IMR-90 (cell line): ENCODE data around the gene SPINT4. TPM values are rescaled to one million over a fixed set of nuclear protein-coding genes. Genes with fewer than 3 reads are reported as not detected.

Experiments used
- ATAC-seq: fragments of 200-7000 bp; cut with Tn5 transposase; 2 replicates; pipeline ENCODE4 v1.9.1; 2020; ENCODE audit warnings: low read depth, mild to moderate bottlenecking, moderate library complexity
- BruUV-seq: library from RNA; stranded (reverse); fragments of 400-500 nt; replicated peaks from 2 replicates; lab custom pipeline; 2021; lab: Mats Ljungman, UMichigan
- CTCF ChIA-PET: fragments of 300-600 bp; formaldehyde crosslinking; extraction: SDS; loops from one replicate; lab custom pipeline; 2021; ENCODE audit warnings: antibody characterized with exemption; lab: Yijun Ruan, JAX
- POLR2A ChIA-PET: fragments of 300-600 bp; sonication (Branson Sonifier 250); formaldehyde crosslinking; loops from one replicate; lab custom pipeline; 2022; ENCODE audit warnings: antibody characterized with exemption; ENCODE audit not compliant: unreplicated experiment; lab: Charles Lee
- DNase-seq: peaks from one replicate; pipeline ENCODE4 v3.0.0; 2013
- H2AFZ ChIP-seq: replicated peaks from 2 replicates; pipeline ENCODE3; 2013; ENCODE audit warnings: low read length, mild to moderate bottlenecking; ENCODE audit not compliant: poor library complexity
- H2AK5ac ChIP-seq: 2 replicates; pipeline ENCODE4 v1.6.1; 2013; ENCODE audit warnings: low read depth, low read length, inconsistent platforms
- H2AK9ac ChIP-seq: replicated peaks from 2 replicates; pipeline ENCODE3; 2013; ENCODE audit warnings: mild to moderate bottlenecking, low read depth, low read length, moderate library complexity; ENCODE audit not compliant: poor library complexity
- H2BK120ac ChIP-seq: 2 replicates; pipeline ENCODE4 v1.6.1; 2013; ENCODE audit warnings: low read depth, low read length, inconsistent platforms
- H2BK15ac ChIP-seq: 3 replicates; pipeline ENCODE4 v1.6.1; 2013; ENCODE audit warnings: low read depth, low read length, inconsistent platforms
- H2BK20ac ChIP-seq: 2 replicates; pipeline ENCODE4 v1.6.1; 2013; ENCODE audit warnings: low read depth, mild to moderate bottlenecking, inconsistent platforms, low read length, moderate library complexity
- H2BK5ac ChIP-seq: 2 replicates; pipeline ENCODE4 v1.6.1; 2013; ENCODE audit warnings: mild to moderate bottlenecking, low read depth, low read length, inconsistent platforms; ENCODE audit not compliant: poor library complexity, severe bottlenecking
- H3K14ac ChIP-seq: replicated peaks from 2 replicates; pipeline ENCODE4 v1.6.1; 2013; ENCODE audit warnings: low read depth, low read length, inconsistent platforms
- H3K18ac ChIP-seq: 2 replicates; pipeline ENCODE4 v1.6.1; 2013; ENCODE audit warnings: low read depth, low read length, control low read depth
- H3K23ac ChIP-seq: 2 replicates; pipeline ENCODE4 v1.6.1; 2013; ENCODE audit warnings: low read depth, low read length, inconsistent platforms
- H3K27ac ChIP-seq: 2 replicates; pipeline ENCODE4 v1.5.1; 2013; ENCODE audit warnings: mild to moderate bottlenecking, control low read depth, low read length; ENCODE audit not compliant: insufficient read depth
- H3K27me3 ChIP-seq: 2 replicates; pipeline ENCODE4 v1.6.1; 2013; ENCODE audit warnings: low read length; ENCODE audit not compliant: control insufficient read depth, insufficient read depth
- H3K36me3 ChIP-seq: 2 replicates; pipeline ENCODE4 v1.6.1; 2013; ENCODE audit warnings: low read length, mixed read lengths; ENCODE audit not compliant: control insufficient read depth, insufficient read depth
- H3K4ac ChIP-seq: 2 replicates; pipeline ENCODE4 v1.6.1; 2013; ENCODE audit warnings: low read depth, low read length, inconsistent platforms
- H3K4me1 ChIP-seq: 2 replicates; pipeline ENCODE4 v1.6.1; 2013; ENCODE audit warnings: low read length, mixed read lengths; ENCODE audit not compliant: control insufficient read depth, insufficient read depth
- H3K4me2 ChIP-seq: 2 replicates; pipeline ENCODE4 v1.6.1; 2013; ENCODE audit warnings: low read depth, mild to moderate bottlenecking, control low read depth, low read length, moderate library complexity
- H3K4me3 ChIP-seq: 2 replicates; pipeline ENCODE4 v1.5.1; 2013; ENCODE audit warnings: low read depth, mild to moderate bottlenecking, control low read depth, low read length, moderate library complexity; ENCODE audit not compliant: insufficient read depth
- H3K56ac ChIP-seq: 2 replicates; pipeline ENCODE4 v1.6.1; 2013; ENCODE audit warnings: low read length, inconsistent platforms; ENCODE audit not compliant: insufficient read depth; ENCODE audit errors: extremely low read depth
- H3K79me1 ChIP-seq, 2 experiments: 2 replicates each; pipeline ENCODE4 v1.6.1; 2013; ENCODE audit warnings: low read length in 2 of 2, inconsistent platforms in 1 of 2, low read depth in 1 of 2
- H3K9ac ChIP-seq: 2 replicates; pipeline ENCODE4 v1.6.1; 2013; ENCODE audit warnings: low read depth, low read length, control low read depth
- H3K9me1 ChIP-seq: 2 replicates; pipeline ENCODE4 v1.6.1; 2013; ENCODE audit warnings: low read length, inconsistent platforms; ENCODE audit not compliant: insufficient read depth
- H3K9me3 ChIP-seq: 2 replicates; pipeline ENCODE4 v1.6.1; 2013; ENCODE audit warnings: low read length; ENCODE audit not compliant: control insufficient read depth, insufficient read depth
- H4K20me1 ChIP-seq: 2 replicates; pipeline ENCODE4 v1.6.1; 2013; ENCODE audit warnings: low read length, inconsistent platforms; ENCODE audit not compliant: insufficient read depth
- H4K5ac ChIP-seq: 2 replicates; pipeline ENCODE4 v1.6.1; 2013; ENCODE audit warnings: mild to moderate bottlenecking, low read depth, low read length, control low read depth
- H4K8ac ChIP-seq, 2 experiments: 2 replicates each; pipeline ENCODE4 v1.6.1; 2013; ENCODE audit warnings: low read depth in 2 of 2, low read length in 2 of 2, control low read depth in 1 of 2, inconsistent platforms in 1 of 2
- H4K91ac ChIP-seq: 2 replicates; pipeline ENCODE4 v1.6.1; 2013; ENCODE audit warnings: low read depth, low read length, inconsistent platforms; ENCODE audit not compliant: insufficient read depth
- BHLHE40 ChIP-seq: fragments of 150-350 bp; IDR thresholded peaks from 2 replicates; pipeline ENCODE4 v1.6.1; 2016; ENCODE audit warnings: mild to moderate bottlenecking, low read depth, low read length
- CEBPB ChIP-seq: IDR thresholded peaks from 2 replicates; pipeline ENCODE4 v1.6.1; 2012; ENCODE audit warnings: low read depth, low read length, improper control_type of control experiment
- CHD1 ChIP-seq: IDR thresholded peaks from 2 replicates; pipeline ENCODE4 v1.6.1; 2012; ENCODE audit warnings: low read depth, low read length, improper control_type of control experiment
- CTCF ChIP-seq: conservative IDR thresholded peaks from 2 replicates; pipeline ENCODE4 v1.5.1; 2012; ENCODE audit warnings: mild to moderate bottlenecking, low read depth, low read length, improper control_type of control experiment
- ELK1 ChIP-seq: fragments of 150-350 bp; IDR thresholded peaks from 2 replicates; pipeline ENCODE4 v1.6.1; 2016; ENCODE audit warnings: low read depth, mild to moderate bottlenecking, low read length, moderate library complexity, borderline replicate concordance
- FOS ChIP-seq: fragments of 150-350 bp; IDR thresholded peaks from 2 replicates; pipeline ENCODE4 v1.6.1; 2016; ENCODE audit warnings: low read depth, low read length
- MAFK ChIP-seq: IDR thresholded peaks from 2 replicates; pipeline ENCODE4 v1.6.1; 2012; ENCODE audit warnings: low read depth, low read length, improper control_type of control experiment
- MAZ ChIP-seq: IDR thresholded peaks from 2 replicates; pipeline ENCODE4 v1.6.1; 2012; ENCODE audit warnings: low read depth, mild to moderate bottlenecking, low read length, improper control_type of control experiment, moderate library complexity, borderline replicate concordance
- MXI1 ChIP-seq: IDR thresholded peaks from 2 replicates; pipeline ENCODE4 v1.6.1; 2012; ENCODE audit warnings: low read depth, mild to moderate bottlenecking, low read length, moderate library complexity, borderline replicate concordance
- NFE2L2 ChIP-seq: fragments of 150-350 bp; IDR thresholded peaks from 2 replicates; pipeline ENCODE4 v1.6.1; 2016; ENCODE audit warnings: low read depth, mild to moderate bottlenecking, low read length
- POLR2A ChIP-seq: IDR thresholded peaks from 2 replicates; pipeline ENCODE4 v1.6.1; 2012; ENCODE audit warnings: mild to moderate bottlenecking, low read depth, low read length
- RAD21 ChIP-seq: IDR thresholded peaks from 2 replicates; pipeline ENCODE4 v1.6.1; 2012; ENCODE audit warnings: low read length, improper control_type of control experiment
- RCOR1 ChIP-seq: IDR thresholded peaks from 2 replicates; pipeline ENCODE4 v1.6.1; 2012; ENCODE audit warnings: mild to moderate bottlenecking, low read length, improper control_type of control experiment; ENCODE audit not compliant: insufficient replicate concordance
- RFX5 ChIP-seq: IDR thresholded peaks from 2 replicates; pipeline ENCODE4 v1.8.0; 2012; ENCODE audit warnings: low read depth, mild to moderate bottlenecking, low read length, moderate library complexity
- SMC3 ChIP-seq: fragments of 150-350 bp; IDR thresholded peaks from 2 replicates; pipeline ENCODE4 v1.6.1; 2016; ENCODE audit warnings: low read depth, mild to moderate bottlenecking, antibody characterized with exemption, low read length, moderate library complexity
- WGBS, 2 experiments: methylation state at CpG; one replicate each; pipeline versions ENCODE4 v1.1.5 to v1.1.7; 2013; ENCODE audit warnings: missing lambda C conversion rate in 2 of 2; ENCODE audit not compliant: insufficient read length in 1 of 2; ENCODE audit errors: extremely low coverage in 2 of 2; 5-methylcytosine and 5-hydroxymethylcytosine counted together
- dilution Hi-C: fragments of 300-500 bp; cut with HindIII; formaldehyde crosslinking; loops from one replicate; pipeline ENCODE4 v1.14.3; 2018; ENCODE audit warnings: low sequenced_read_pairs; ENCODE audit not compliant: unreplicated experiment
- in situ Hi-C: fragments of 300-500 bp; cut with MboI; formaldehyde crosslinking; loops from 3 replicates; pipeline ENCODE4 v1.14.3; 2019; ENCODE audit warnings: low sequenced_read_pairs, inconsistent platforms, mixed read lengths
- intact Hi-C: fragments of 100-400 bp; cut with micrococcal nuclease; formaldehyde crosslinking; loops from 2 replicates; pipeline ENCODE4 v1.10.0; 2022
- polyA plus RNA-seq, 3 experiments: library from polyadenylated mRNA; depleted of rRNA; stranded (reverse); fragments of >200 nt; gene quantifications; 2 replicates each; pipeline ENCODE4 v1.2.3, GENCODE V29; 2012; ENCODE audit warnings: low replicate concordance in 1 of 3
- total RNA-seq: library from RNA; depleted of rRNA; stranded (reverse); fragments of >200 nt; gene quantifications from 2 replicates; pipeline ENCODE4 v1.2.3, GENCODE V29; 2012
- TF ChIP-seq, protein P1 (sequence below): fragments of 150-350 bp; IDR thresholded peaks from 2 replicates; pipeline ENCODE4 v1.6.1; 2017; ENCODE audit warnings: mild to moderate bottlenecking, antibody characterized with exemption, low read length, low read depth

SPINT4 gene
- total and polyA plus RNA-seq, 2 of the 4 experiments (the other 2 are of a cell fraction), result not detected

- in situ Hi-C loops, result no loop called here
- H3K4me2 ChIP-seq, result no peak overlapping the region
- dilution Hi-C loops, result no loop called here
Measured at GRCh38 chr20:45735552-45735951, 13.4 kb downstream of the SPINT4 start.

More at GRCh38 chr20:45735552-45735951, 13.4 kb downstream of the SPINT4 start:
- intact Hi-C loops, result no loop called here
- no peak overlapping the region for H2BK20ac ChIP-seq
- H3K27ac ChIP-seq, result no peak overlapping the region
- H4K91ac ChIP-seq, result no peak overlapping the region
- 0 out of 2 replicates have a peak, but pooled peaks cover 2% of the 10 kb centered on the region for H3K9me3 ChIP-seq
- H3K23ac ChIP-seq, result no peak overlapping the region
- POLR2A ChIA-PET, result no interaction called here
- CTCF ChIA-PET, result no interaction called here
- no peak overlapping the region for H2BK120ac ChIP-seq
- H4K5ac ChIP-seq, result no peak overlapping the region
- no peaks in the 10 kb centered on the region for H3K36me3 ChIP-seq
- H3K18ac ChIP-seq, result no peak overlapping the region
- H3K79me1 ChIP-seq, result no peaks in the 10 kb centered on the region
- H3K4me1 ChIP-seq, result no peaks in the 10 kb centered on the region
- H3K27me3 ChIP-seq, result no peaks in the 10 kb centered on the region
- no TSS peak for BruUV-seq
- ATAC-seq, result no peak
- H2BK5ac ChIP-seq, result no peak overlapping the region
- H2AFZ ChIP-seq, result no peak overlapping the region
- no peak overlapping the region for H2BK15ac ChIP-seq
- H3K4ac ChIP-seq, result no peak overlapping the region
- no peak overlapping the region for H4K8ac ChIP-seq
- no peaks in the 10 kb centered on the region for H3K9me1 ChIP-seq
- no peak overlapping the region for H3K9ac ChIP-seq
- H2AK9ac ChIP-seq, result no peak overlapping the region
- DNase-seq, result no peak
- TF ChIP-seq CTCF (no peak), CHD1 (no peak), SMC3 (no peak), RAD21 (no peak), MXI1 (no peak), NFE2L2 (no peak), RFX5 (no peak), RCOR1 (no peak), CEBPB (no peak), FOS (no peak), BHLHE40 (no peak), POLR2A (no peak), MAFK (no peak), MAZ (no peak), ELK1 (no peak)
- TF ChIP-seq, protein P1, sequence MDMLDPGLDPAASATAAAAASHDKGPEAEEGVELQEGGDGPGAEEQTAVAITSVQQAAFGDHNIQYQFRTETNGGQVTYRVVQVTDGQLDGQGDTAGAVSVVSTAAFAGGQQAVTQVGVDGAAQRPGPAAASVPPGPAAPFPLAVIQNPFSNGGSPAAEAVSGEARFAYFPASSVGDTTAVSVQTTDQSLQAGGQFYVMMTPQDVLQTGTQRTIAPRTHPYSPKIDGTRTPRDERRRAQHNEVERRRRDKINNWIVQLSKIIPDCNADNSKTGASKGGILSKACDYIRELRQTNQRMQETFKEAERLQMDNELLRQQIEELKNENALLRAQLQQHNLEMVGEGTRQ, result no peak
- no CpG with 5 or more reads among the region's 8 CpGs for WGBS, 2 experiments
- no peak overlapping the region for H3K4me3 ChIP-seq
- H2AK5ac ChIP-seq, result no peak overlapping the region
- H3K56ac ChIP-seq, result no peak overlapping the region
- no peak overlapping the region for H3K14ac ChIP-seq
- H4K20me1 ChIP-seq, result no peaks in the 10 kb centered on the region
